Naive thymus-derived CD8-positive, alpha-beta T cell (primary cell): ENCODE data around the gene AOPEP. TPM values are rescaled to one million over a fixed set of nuclear protein-coding genes. Genes with fewer than 3 reads are reported as not detected.
A peak's percentile ranks its signal among the peaks of the same experiment; 100 is the strongest.

Source experiments
- ATAC-seq, 2 donors: fragments of 150-1000 bp; cut with Tn5 transposase in 1 of 2; sonication (Bioruptor Pico), chemical (Tn5 transposase) in 1 of 2; 1 replicate in 1 of 2; 2 replicates in 1 of 2; pipeline ENCODE4 v1.10.0; 2021; ENCODE audit warnings: mild to moderate bottlenecking in 2 of 2, moderate library complexity in 2 of 2
- POLR2A ChIA-PET: fragments of 350-600 bp; sonication (Branson Sonifier 250); formaldehyde crosslinking; loops from one replicate; lab custom pipeline; 2021; ENCODE audit warnings: antibody characterized with exemption; lab: Charles Lee
- DNase-seq, 10 donors: peaks; one replicate each; pipeline versions ENCODE4 v3.0.0 to v3.0.0-alpha.2; 2020 to 2022
- H3K27ac Mint-ChIP-seq, 10 donors: one replicate each; pipeline ENCODE4 v1.8.0; 2020 to 2022; ENCODE audit warnings: mild to moderate bottlenecking in 10 of 10, mixed read lengths in 10 of 10, moderate library complexity in 4 of 10, inconsistent platforms in 1 of 10
- H3K27me3 Mint-ChIP-seq, 5 donors: one replicate each; pipeline ENCODE4 v1.8.0; 2021 to 2022; ENCODE audit warnings: mixed read lengths in 5 of 5
- H3K36me3 Mint-ChIP-seq, 3 donors: one replicate each; pipeline ENCODE4 v1.8.0; 2020 to 2022; ENCODE audit warnings: mixed read lengths in 3 of 3, mild to moderate bottlenecking in 2 of 3, inconsistent platforms in 1 of 3
- H3K4me1 Mint-ChIP-seq, 4 donors: one replicate each; pipeline ENCODE4 v1.8.0; 2021 to 2022; ENCODE audit warnings: mixed read lengths in 4 of 4
- H3K4me3 Mint-ChIP-seq, 10 donors: one replicate each; pipeline ENCODE4 v1.8.0; 2020 to 2022; ENCODE audit warnings: mild to moderate bottlenecking in 10 of 10, mixed read lengths in 10 of 10, moderate library complexity in 6 of 10, inconsistent platforms in 1 of 10
- H3K9me3 Mint-ChIP-seq, 9 donors: one replicate each; pipeline ENCODE4 v1.8.0; 2020 to 2022; ENCODE audit warnings: mixed read lengths in 9 of 9, mild to moderate bottlenecking in 3 of 9, inconsistent platforms in 1 of 9, moderate library complexity in 1 of 9
- polyA plus RNA-seq, 3 donors: library from polyadenylated mRNA; unstranded; fragments of 300-500 nt; fragmentation: Illumina TruSeq; gene quantifications; one replicate each; pipeline ENCODE4 v1.2.3, GENCODE V29; 2021
- total RNA-seq, 8 experiments: library from RNA in 2 of 8; stranded (reverse) in 2 of 8; gene quantifications; one replicate each; pipeline ENCODE4 v1.2.3 and lab custom pipeline; 2021 to 2026

AOPEP gene
- total and polyA plus RNA-seq, 5 experiments from 2014 or later, result 4.3 to 10.8 (median 7.4) TPM

- POLR2A ChIA-PET, result no interaction called here
- H3K27me3 Mint-ChIP-seq, result no peaks in the 10 kb centered on the region
- no peak overlapping the region for H3K4me3 Mint-ChIP-seq
- H3K9me3 Mint-ChIP-seq, result no peaks in the 10 kb centered on the region
- no peak for DNase-seq
- peaks cover 0 to 6% (median under 1%) of the 10 kb centered on the region in 4 donors for H3K4me1 Mint-ChIP-seq
- no peak for ATAC-seq
- no peak overlapping the region for H3K27ac Mint-ChIP-seq
- H3K36me3 Mint-ChIP-seq, result peaks cover 0 to 2% (median 0%) of the 10 kb centered on the region in 3 donors
Observed at GRCh38 chr9:94906713-94907112, 180.2 kb downstream of the AOPEP start.

DNA sequence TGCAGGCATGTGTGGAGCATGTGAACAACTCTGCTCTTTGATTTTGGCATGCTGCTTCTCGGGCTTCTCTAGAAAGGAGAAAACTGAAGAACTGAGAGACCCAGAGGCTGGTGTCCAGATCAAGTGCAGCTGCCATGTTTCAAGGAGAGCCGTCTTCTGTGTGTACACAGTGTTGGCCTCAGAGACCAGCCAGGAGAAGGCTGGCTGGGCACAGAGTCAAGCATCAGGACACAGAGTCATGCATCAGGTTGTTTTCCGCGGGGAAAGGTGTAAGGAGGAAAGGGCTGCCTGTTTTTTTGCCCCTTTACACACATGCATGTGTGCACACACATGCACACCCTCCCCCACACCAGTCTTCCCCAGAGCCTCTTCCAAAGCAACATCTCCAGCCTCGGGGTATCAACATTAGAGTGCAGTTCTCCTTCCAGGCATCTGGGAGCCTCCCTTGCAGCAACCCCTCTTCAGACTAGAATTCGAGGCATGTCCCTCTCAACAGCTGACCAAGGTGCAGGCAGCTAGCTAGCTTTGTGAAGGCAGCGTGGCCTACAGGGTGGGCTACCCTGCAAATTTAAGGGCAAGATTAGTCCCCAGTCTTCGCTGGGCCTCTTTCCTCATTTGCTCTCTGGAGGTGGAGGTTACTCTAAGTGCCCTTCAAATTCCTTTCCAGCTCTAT is 180.9 kb downstream of the AOPEP start:
- peak overlapping the region in 2 of 10 donors; percentile 56 to 67 for H3K27ac Mint-ChIP-seq
- H3K9me3 Mint-ChIP-seq, result no peaks in the 10 kb centered on the region
- no peak for ATAC-seq
- H3K4me3 Mint-ChIP-seq, result no peak overlapping the region
- peaks cover 0 to 2% (median 0%) of the 10 kb centered on the region in 3 donors for H3K36me3 Mint-ChIP-seq
- DNase-seq, result no peak
- H3K27me3 Mint-ChIP-seq, result no peaks in the 10 kb centered on the region
- POLR2A ChIA-PET, result no interaction called here
- peaks cover 0 to 6% (median under 1%) of the 10 kb centered on the region in 4 donors for H3K4me1 Mint-ChIP-seq

- H3K27me3 Mint-ChIP-seq, result no peaks in the 10 kb centered on the region
- POLR2A ChIA-PET, result no interaction called here
- ATAC-seq, result peak in 1 of 2 donors; percentile 35
Observed at GRCh38 chr9:94908011-94908563, 181.6 kb downstream of the AOPEP start.

DNA sequence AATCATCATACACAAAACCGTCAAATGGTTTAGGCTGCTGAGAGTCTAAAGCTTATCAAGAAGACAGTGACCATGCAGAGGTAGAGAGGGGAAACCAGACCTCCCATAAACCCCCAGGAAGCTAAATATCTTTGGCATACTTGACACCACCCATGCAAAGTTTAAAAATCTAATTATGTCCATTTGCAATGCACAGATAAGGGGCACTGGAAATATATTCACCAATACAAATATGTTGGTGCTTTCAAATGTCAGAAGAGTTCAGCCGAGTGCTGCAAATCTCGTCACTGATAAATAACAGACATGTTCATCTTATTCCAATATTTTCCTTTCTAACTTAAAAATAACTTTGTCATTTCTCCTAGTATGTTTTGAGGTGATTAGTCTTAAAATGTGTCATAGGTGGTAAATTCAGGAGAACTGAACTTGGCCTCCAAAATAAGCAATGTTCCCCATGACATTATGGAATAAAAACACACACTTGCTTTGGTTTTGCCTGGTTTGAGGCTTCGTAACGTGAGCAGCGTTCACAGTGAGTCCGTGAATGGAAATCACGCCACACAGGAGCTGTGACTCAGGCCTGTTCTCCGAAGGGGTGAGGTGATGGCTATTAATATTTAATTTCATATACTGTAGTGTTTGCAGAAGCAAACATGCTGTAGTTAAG is 182.2 kb downstream of the AOPEP start:
- Mint-ChIP-seq H3K36me3 (peaks cover 0 to 2% (median 0%) of the 10 kb centered on the region in 3 donors), H3K27ac (no peak overlapping the region), H3K4me1 (peaks cover 0 to 6% (median under 1%) of the 10 kb centered on the region in 4 donors), H3K9me3 (no peaks in the 10 kb centered on the region), H3K27me3 (no peaks in the 10 kb centered on the region), H3K4me3 (no peak overlapping the region)
- ATAC-seq (no peak), DNase-seq (no peak)
- POLR2A ChIA-PET, result no interaction called here

More at GRCh38 chr9:94908011-94908563, 181.6 kb downstream of the AOPEP start:
- peak in 1 of 10 donors; percentile 15 for DNase-seq
- Mint-ChIP-seq H3K27ac (no peak overlapping the region), H3K4me1 (peaks cover 0 to 6% (median under 1%) of the 10 kb centered on the region in 4 donors), H3K36me3 (peaks cover 0 to 2% (median 0%) of the 10 kb centered on the region in 3 donors), H3K4me3 (no peak overlapping the region), H3K9me3 (no peaks in the 10 kb centered on the region)

DNA sequence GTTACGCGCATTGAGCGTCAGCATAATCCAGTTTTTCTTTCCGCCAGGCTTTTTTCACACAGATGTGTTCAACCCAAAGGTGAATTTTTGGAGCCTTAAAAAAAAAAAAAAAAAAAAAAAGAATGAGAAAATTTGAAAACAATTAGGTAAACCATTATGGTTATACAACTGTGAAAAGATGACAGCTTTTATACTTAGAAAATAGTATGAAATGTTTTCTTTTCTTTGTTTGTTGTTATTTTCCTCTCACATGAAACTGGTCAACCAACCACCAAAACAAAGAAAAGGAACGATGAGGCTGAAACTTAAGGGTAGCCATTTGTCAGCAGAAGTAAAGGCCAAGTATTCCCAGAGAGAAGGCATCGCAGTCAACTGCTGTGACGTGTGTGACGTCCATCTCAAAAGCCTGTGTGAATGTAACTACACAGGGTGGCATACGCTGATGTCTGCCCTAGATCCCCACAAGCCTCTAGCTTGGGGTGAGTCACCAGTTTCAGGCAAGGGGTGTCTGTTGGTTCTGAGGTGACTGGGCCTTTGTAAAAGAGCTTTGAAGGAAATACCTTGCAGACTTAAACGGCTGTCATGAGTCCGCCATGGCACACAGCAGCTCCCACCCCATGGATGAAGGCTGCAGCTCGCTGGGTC is 182.9 kb downstream of the AOPEP start:
- H3K36me3 Mint-ChIP-seq, result no peaks in the 10 kb centered on the region
- H3K27ac Mint-ChIP-seq, result no peak overlapping the region
- no peaks in the 10 kb centered on the region for H3K27me3 Mint-ChIP-seq
- H3K9me3 Mint-ChIP-seq, result no peaks in the 10 kb centered on the region
- no peak for ATAC-seq
- no peak overlapping the region for H3K4me3 Mint-ChIP-seq
- H3K4me1 Mint-ChIP-seq, result peaks cover 0 to 6% (median under 1%) of the 10 kb centered on the region in 4 donors
- POLR2A ChIA-PET, result interaction anchor here (0.7 kb wide), 1 partner anchor 48 kb away, joined by 5 read pairs; no protein-coding TSS in a partner anchor
- no peak for DNase-seq

GRCh38 chr9:94909965-94910730 is 183.6 kb downstream of the AOPEP start:
- peak overlapping the region in 2 of 10 donors; percentile 14 to 84 for H3K27ac Mint-ChIP-seq
- POLR2A ChIA-PET, result no interaction called here
- peaks cover 0 to 6% (median under 1%) of the 10 kb centered on the region in 4 donors for H3K4me1 Mint-ChIP-seq
- H3K27me3 Mint-ChIP-seq, result no peaks in the 10 kb centered on the region
- ATAC-seq (no peak), DNase-seq (no peak)
- no peak overlapping the region for H3K4me3 Mint-ChIP-seq
- no peaks in the 10 kb centered on the region for H3K9me3 Mint-ChIP-seq
- no peaks in the 10 kb centered on the region for H3K36me3 Mint-ChIP-seq

- peaks cover 0 to 6% (median under 1%) of the 10 kb centered on the region in 4 donors for H3K4me1 Mint-ChIP-seq
- no peak overlapping the region for H3K4me3 Mint-ChIP-seq
- DNase-seq, result no peak
- no peaks in the 10 kb centered on the region for H3K9me3 Mint-ChIP-seq
- H3K36me3 Mint-ChIP-seq, result no peaks in the 10 kb centered on the region
- peak overlapping the region in 1 of 10 donors; percentile 14 for H3K27ac Mint-ChIP-seq
- POLR2A ChIA-PET, result no interaction called here
- H3K27me3 Mint-ChIP-seq, result no peaks in the 10 kb centered on the region
- ATAC-seq, result no peak
Observed at GRCh38 chr9:94911211-94911610, 184.7 kb downstream of the AOPEP start.

GRCh38 chr9:94911986-94912635 is 185.6 kb downstream of the AOPEP start:
- POLR2A ChIA-PET, result no interaction called here

GRCh38 chr9:94912700-94913249 is 186.3 kb downstream of the AOPEP start:
- Mint-ChIP-seq H3K9me3 (no peaks in the 10 kb centered on the region), H3K4me1 (peaks cover under 1 to 5% (median 3%) of the 10 kb centered on the region in 4 donors), H3K36me3 (no peaks in the 10 kb centered on the region), H3K27me3 (no peaks in the 10 kb centered on the region), H3K27ac (peak overlapping the region in 1 of 10 donors; percentile 64), H3K4me3 (no peak overlapping the region)
- DNase-seq (no peak), ATAC-seq (no peak)
- POLR2A ChIA-PET, result no interaction called here

More at GRCh38 chr9:94911986-94912635, 185.6 kb downstream of the AOPEP start:
- no peaks in the 10 kb centered on the region for H3K36me3 Mint-ChIP-seq
- peaks cover 0 to 2% (median under 1%) of the 10 kb centered on the region in 4 donors for H3K4me1 Mint-ChIP-seq
- no peaks in the 10 kb centered on the region for H3K9me3 Mint-ChIP-seq
- H3K27me3 Mint-ChIP-seq, result no peaks in the 10 kb centered on the region
- peak overlapping the region in 1 of 10 donors; percentile 27 for H3K27ac Mint-ChIP-seq
- H3K4me3 Mint-ChIP-seq, result no peak overlapping the region
- DNase-seq, result no peak
- no peak for ATAC-seq

- ATAC-seq, result no peak
- H3K9me3 Mint-ChIP-seq, result no peaks in the 10 kb centered on the region
- H3K27me3 Mint-ChIP-seq, result no peaks in the 10 kb centered on the region
- no peak overlapping the region for H3K4me3 Mint-ChIP-seq
- no peak overlapping the region for H3K27ac Mint-ChIP-seq
- H3K4me1 Mint-ChIP-seq, result peaks cover 1 to 9% (median 6%) of the 10 kb centered on the region in 4 donors
- DNase-seq, result no peak
- POLR2A ChIA-PET, result no interaction called here
- H3K36me3 Mint-ChIP-seq, result no peaks in the 10 kb centered on the region
Observed at GRCh38 chr9:94913550-94913949, 187.1 kb downstream of the AOPEP start.
